Chondrocyte (in vitro differentiated cells): Measurements from ENCODE around the gene ABHD18. TPM values are rescaled to one million over a fixed set of nuclear protein-coding genes. Genes with fewer than 3 reads are reported as not detected.

Experiments
- DNase-seq: peaks from one replicate; pipeline ENCODE4 v3.0.0; 2021; ENCODE audit warnings: mixed read lengths, low spot score
- H3K27ac Mint-ChIP-seq: one replicate; pipeline ENCODE4 v1.8.0; 2021; ENCODE audit warnings: mild to moderate bottlenecking, moderate library complexity, mixed read lengths; ENCODE audit not compliant: unreplicated experiment
- H3K27me3 Mint-ChIP-seq: 2 replicates; pipeline ENCODE4 v1.8.0; 2021; ENCODE audit warnings: low read depth, mixed read lengths
- H3K36me3 Mint-ChIP-seq: 2 replicates; pipeline ENCODE4 v1.8.0; 2021; ENCODE audit warnings: low read depth, mixed read lengths
- H3K4me1 Mint-ChIP-seq: 2 replicates; pipeline ENCODE4 v1.8.0; 2021; ENCODE audit warnings: low read depth, mild to moderate bottlenecking, mixed read lengths
- H3K4me3 Mint-ChIP-seq: one replicate; pipeline ENCODE4 v1.8.0; 2021; ENCODE audit warnings: mild to moderate bottlenecking, moderate library complexity, mixed read lengths; ENCODE audit not compliant: unreplicated experiment
- H3K9me3 Mint-ChIP-seq: 2 replicates; pipeline ENCODE4 v1.8.0; 2021; ENCODE audit warnings: low read depth, mixed read lengths
- CTCF ChIP-seq: fragments of 200-600 bp; sonication (generic); IDR thresholded peaks from 2 replicates; pipeline ENCODE4 v1.5.0; 2021; ENCODE audit warnings: antibody characterized with exemption, mild to moderate bottlenecking, moderate library complexity
- total RNA-seq: library from RNA; stranded (reverse); gene quantifications from 3 replicates; pipeline ENCODE4 v1.2.1, GENCODE V29; 2021

ABHD18 gene
- total RNA-seq, 1 donor from 2014 or later, result 9.9 TPM

- Mint-ChIP-seq H3K9me3 (peaks cover 16% of the 10 kb centered on the region), H3K4me3 (no peak overlapping the region), H3K36me3 (peaks cover 15% of the 10 kb centered on the region), H3K4me1 (peaks cover 11% of the 10 kb centered on the region), H3K27me3 (no peaks in the 10 kb centered on the region), H3K27ac (peak overlapping the region; percentile 3)
- TF ChIP-seq CTCF, result peak; percentile 33
- no peak for DNase-seq
Measured at GRCh38 chr4:127997534-127998388, 32.6 kb downstream of the ABHD18 start.

DNA sequence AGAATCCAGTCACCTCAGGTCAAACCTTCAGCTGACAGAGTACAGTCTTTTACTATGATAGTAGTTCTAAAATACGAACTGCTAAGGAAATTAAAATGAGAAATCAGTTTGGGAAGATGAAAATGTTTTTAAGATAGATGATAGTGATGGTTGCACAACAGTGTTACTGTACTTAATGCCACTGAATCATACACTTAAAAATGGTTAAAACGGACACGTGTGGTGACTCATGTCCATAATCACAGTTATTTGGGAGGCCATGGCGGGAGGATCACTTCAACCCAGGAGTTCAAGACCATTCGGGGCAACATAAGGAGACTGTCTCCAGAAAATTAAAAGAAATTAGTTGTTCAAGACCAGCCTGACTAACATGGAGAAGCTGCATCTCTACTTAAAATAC lies 41.4 kb downstream of the ABHD18 start:
- Mint-ChIP-seq H3K27ac (no peak overlapping the region), H3K36me3 (peaks cover 6% of the 10 kb centered on the region), H3K27me3 (no peaks in the 10 kb centered on the region), H3K4me3 (no peak overlapping the region), H3K4me1 (no peaks in the 10 kb centered on the region), H3K9me3 (no peaks in the 10 kb centered on the region)
- no peak for TF ChIP-seq CTCF
- DNase-seq, result no peak

GRCh38 chr4:128009428-128009827 lies 44.2 kb downstream of the ABHD18 start:
- Mint-ChIP-seq H3K4me1 (no peaks in the 10 kb centered on the region), H3K4me3 (no peak overlapping the region)

GRCh38 chr4:128025319-128025718 lies 60.1 kb downstream of the ABHD18 start:
- Mint-ChIP-seq H3K9me3 (no peaks in the 10 kb centered on the region), H3K36me3 (peaks cover 25% of the 10 kb centered on the region), H3K27ac (no peak overlapping the region), H3K4me3 (no peak overlapping the region), H3K27me3 (no peaks in the 10 kb centered on the region), H3K4me1 (no peaks in the 10 kb centered on the region)
- DNase-seq, result no peak
- TF ChIP-seq CTCF, result no peak

More at GRCh38 chr4:128009428-128009827, 44.2 kb downstream of the ABHD18 start:
- Mint-ChIP-seq H3K27me3 (no peaks in the 10 kb centered on the region), H3K9me3 (no peaks in the 10 kb centered on the region), H3K27ac (no peak overlapping the region), H3K36me3 (peaks cover 10% of the 10 kb centered on the region)
- no peak for TF ChIP-seq CTCF
- DNase-seq, result no peak

GRCh38 chr4:128029907-128030306 lies 64.7 kb downstream of the ABHD18 start:
- TF ChIP-seq CTCF, result no peak
- Mint-ChIP-seq H3K27me3 (no peaks in the 10 kb centered on the region), H3K4me3 (no peak overlapping the region), H3K27ac (no peak overlapping the region), H3K9me3 (no peaks in the 10 kb centered on the region), H3K36me3 (peaks cover 13% of the 10 kb centered on the region), H3K4me1 (no peaks in the 10 kb centered on the region)
- no peak for DNase-seq
